Neural cell (in vitro differentiated cells): ENCODE measurements around the gene NLRP6. TPM values are rescaled to one million over a fixed set of nuclear protein-coding genes. Genes with fewer than 3 reads are reported as not detected.
"Not testable (repeated sequence)": the region's sequence is repeated elsewhere in the genome, so short reads cannot be mapped to it uniquely, and the experiment has no call there.

ENCODE experiments used
- H2AFZ ChIP-seq: fragments of 200-600, 300-800 bp; sonication (generic), shearing (Covaris generic); 2 replicates; pipeline ENCODE4 v1.6.0; 2014; ENCODE audit warnings: low read depth, mild to moderate bottlenecking, antibody characterized with exemption, low read length, moderate library complexity
- H3F3A ChIP-seq: fragments of 200-600 bp; shearing (Covaris generic); 2 replicates; pipeline ENCODE4 v1.6.1; 2016; ENCODE audit warnings: mild to moderate bottlenecking, moderate library complexity, mixed read lengths, antibody characterized with exemption, low read length; ENCODE audit not compliant: insufficient read depth, poor library complexity, severe bottlenecking
- H3K27ac ChIP-seq: fragments of 200-600, 300-800 bp; sonication (generic), shearing (Covaris generic); 2 replicates; pipeline ENCODE4 v1.5.1; 2014; ENCODE audit warnings: mild to moderate bottlenecking, low read length, moderate library complexity
- H3K27me3 ChIP-seq: fragments of 300-800, 200-600 bp; sonication (generic), shearing (Covaris generic); 2 replicates; pipeline ENCODE4 v1.6.0; 2014; ENCODE audit warnings: mild to moderate bottlenecking, low read depth, low read length, moderate library complexity; ENCODE audit not compliant: insufficient read depth
- H3K36me3 ChIP-seq: fragments of 300-800, 200-600 bp; sonication (generic), shearing (Covaris generic); 2 replicates; pipeline ENCODE4 v1.5.1; 2014; ENCODE audit warnings: mild to moderate bottlenecking, antibody characterized with exemption, low read length, moderate library complexity; ENCODE audit not compliant: insufficient read depth
- H3K4me2 ChIP-seq: fragments of 300-800, 200-600 bp; sonication (generic), shearing (Covaris generic); 2 replicates; pipeline ENCODE4 v1.6.0; 2014; ENCODE audit warnings: mild to moderate bottlenecking, low read length
- H3K4me3 ChIP-seq: fragments of 300-800, 200-600 bp; sonication (generic), shearing (Covaris generic); 2 replicates; pipeline ENCODE4 v1.5.1; 2014; ENCODE audit warnings: mild to moderate bottlenecking, low read length, moderate library complexity
- H3K79me2 ChIP-seq: fragments of 200-600 bp; shearing (Covaris generic); replicated peaks from 2 replicates; pipeline ENCODE4 v1.6.0; 2014; ENCODE audit warnings: mild to moderate bottlenecking, low read length, moderate library complexity; ENCODE audit not compliant: insufficient read depth
- H3K9ac ChIP-seq: fragments of 300-800, 200-600 bp; sonication (generic), shearing (Covaris generic); 2 replicates; pipeline ENCODE4 v1.6.1; 2016; ENCODE audit warnings: mild to moderate bottlenecking, low read length, mixed read lengths
- H3K9me2 ChIP-seq: fragments of 200-600 bp; shearing (Covaris generic); 2 replicates; pipeline ENCODE4 v1.6.1; 2016; ENCODE audit warnings: mild to moderate bottlenecking, low read length, mixed read lengths; ENCODE audit not compliant: insufficient read depth
- H3K9me3 ChIP-seq: fragments of 200-600, 300-800 bp; sonication (generic), shearing (Covaris generic); 2 replicates; pipeline ENCODE4 v1.6.1; 2016; ENCODE audit warnings: mild to moderate bottlenecking, mixed run types, low read length, moderate library complexity, mixed read lengths
- H4K20me1 ChIP-seq: fragments of 200-600 bp; shearing (Covaris generic); 2 replicates; pipeline ENCODE4 v1.6.1; 2016; ENCODE audit warnings: mild to moderate bottlenecking, mixed run types; ENCODE audit not compliant: insufficient read depth
- CTCF ChIP-seq: fragments of 450-650 bp; IDR thresholded peaks from 2 replicates; pipeline ENCODE4 v1.5.1; 2014; ENCODE audit warnings: antibody characterized with exemption, mild to moderate bottlenecking, moderate library complexity; ENCODE audit not compliant: poor library complexity, severe bottlenecking
- EP300 ChIP-seq: fragments of 450-650 bp; conservative IDR thresholded peaks from 2 replicates; pipeline ENCODE4 v1.6.1; 2014; ENCODE audit warnings: antibody characterized with exemption, mild to moderate bottlenecking, moderate library complexity; ENCODE audit not compliant: poor library complexity, severe bottlenecking
- EZH2 ChIP-seq: fragments of 200-600, 300-800 bp; shearing (Covaris generic), sonication (generic); IDR thresholded peaks from 2 replicates; pipeline ENCODE4 v1.6.1; 2014; ENCODE audit warnings: antibody characterized with exemption, low read length, borderline replicate concordance, mild to moderate bottlenecking; ENCODE audit not compliant: insufficient read depth, poor library complexity, severe bottlenecking
- MXI1 ChIP-seq: fragments of 450-650 bp; conservative IDR thresholded peaks from 2 replicates; pipeline ENCODE4 v1.6.1; 2014; ENCODE audit warnings: antibody characterized with exemption, mild to moderate bottlenecking; ENCODE audit not compliant: poor library complexity, severe bottlenecking
- POLR2AphosphoS5 ChIP-seq: IDR thresholded peaks from 2 replicates; pipeline ENCODE4 v1.6.1; 2012
- RAD21 ChIP-seq: fragments of 450-650 bp; conservative IDR thresholded peaks from 2 replicates; pipeline ENCODE4 v1.6.1; 2014; ENCODE audit warnings: antibody characterized with exemption, mild to moderate bottlenecking, moderate library complexity
- REST ChIP-seq: IDR thresholded peaks from 2 replicates; pipeline ENCODE4 v1.6.1; 2012; ENCODE audit warnings: borderline replicate concordance
- SMC3 ChIP-seq: fragments of 450-650 bp; conservative IDR thresholded peaks from 2 replicates; pipeline ENCODE4 v1.6.1; 2014; ENCODE audit warnings: antibody characterized with exemption, mild to moderate bottlenecking, moderate library complexity; ENCODE audit not compliant: poor library complexity
- TAF1 ChIP-seq: IDR thresholded peaks from 2 replicates; pipeline ENCODE4 v1.6.1; 2012; ENCODE audit warnings: low read depth
- polyA plus RNA-seq: library from polyadenylated mRNA; depleted of rRNA; stranded (reverse); fragments of >200 nt; gene quantifications from 2 replicates; pipeline ENCODE4 v1.2.3, GENCODE V29; 2014

The NLRP6 gene
- polyA plus RNA-seq, 1 donor from 2014 or later, result not detected

- TF ChIP-seq TAF1, result no peak
- peak; percentile 62 for TF ChIP-seq RAD21
- TF ChIP-seq MXI1, result no peak
Observed at GRCh38 chr11:304915-305843, 27.0 kb downstream of the NLRP6 start (continued).

GRCh38 chr11:305844-306211 is 27.6 kb downstream of the NLRP6 start:
- H3K9me2 ChIP-seq, result no peaks in the 10 kb centered on the region
- H3K9ac ChIP-seq, result no peak overlapping the region
- no peak overlapping the region for H3K4me2 ChIP-seq
- TF ChIP-seq CTCF (no peak), EZH2 (no peak), EP300 (no peak), POLR2AphosphoS5 (no peak), REST (no peak), SMC3 (no peak), TAF1 (no peak), RAD21 (no peak), MXI1 (no peak)
- no peaks in the 10 kb centered on the region for H3K79me2 ChIP-seq
- no peaks in the 10 kb centered on the region for H3K27me3 ChIP-seq
- no peaks in the 10 kb centered on the region for H4K20me1 ChIP-seq
- no peaks in the 10 kb centered on the region for H3K9me3 ChIP-seq
- H3K4me3 ChIP-seq, result no peak overlapping the region
- no peaks in the 10 kb centered on the region for H3K36me3 ChIP-seq
- no peak overlapping the region for H2AFZ ChIP-seq
- no peaks in the 10 kb centered on the region for H3F3A ChIP-seq
- H3K27ac ChIP-seq, result no peak overlapping the region

GRCh38 chr11:306645-307371 is 28.6 kb downstream of the NLRP6 start:
- H3K9me3 ChIP-seq, result no peaks in the 10 kb centered on the region
- no peaks in the 10 kb centered on the region for H3K9me2 ChIP-seq
- no peaks in the 10 kb centered on the region for H3K79me2 ChIP-seq
- no peaks in the 10 kb centered on the region for H3K27me3 ChIP-seq
- H3K9ac ChIP-seq, result no peak overlapping the region
- H3K36me3 ChIP-seq, result no peaks in the 10 kb centered on the region
- no peaks in the 10 kb centered on the region for H3F3A ChIP-seq
- H4K20me1 ChIP-seq, result no peaks in the 10 kb centered on the region
- H3K4me2 ChIP-seq, result no peak overlapping the region
- no peak overlapping the region for H2AFZ ChIP-seq
- no peak overlapping the region for H3K27ac ChIP-seq
- H3K4me3 ChIP-seq, result no peak overlapping the region
- no peak for TF ChIP-seq EZH2

GRCh38 chr11:307766-308708 is 29.8 kb downstream of the NLRP6 start, which contains the start of gene IFITM2:
IFITM2 (plus strand) TSS chr11:307816; CDS start chr11:308193, 377 bp downstream.
- H3K79me2 ChIP-seq, H3K27ac ChIP-seq, H3K27me3 ChIP-seq, H3K9ac ChIP-seq, H3F3A ChIP-seq, H3K9me3 ChIP-seq, H3K36me3 ChIP-seq, H4K20me1 ChIP-seq, H3K4me3 ChIP-seq, H3K4me2 ChIP-seq, H3K9me2 ChIP-seq, H2AFZ ChIP-seq: not testable (repeated sequence)
